ENCODE data around the gene CMTM1.

The CMTM1 gene

GRCh38 chr16:66616169-66616568 lies 49.9 kb downstream of the CMTM1 start:
- POLR2A ChIA-PET (ENCODE audit: low non-redundant PET), result no interaction called here
- no peak for DNase-seq (ENCODE audit: low spot score)
- TF ChIP-seq CTCF (conservative IDR thresholded peaks at IDR 0.05; ENCODE audit: low read depth), result no peak
- peak overlapping the region; percentile 48 for H3K27ac ChIP-seq
- CTCF ChIA-PET, result no interaction called here

GRCh38 chr16:66616592-66616991 lies 50.4 kb downstream of the CMTM1 start:
- H3K27ac ChIP-seq, result peak overlapping the region; percentile 48
- ChIA-PET CTCF (interaction anchor here (2.8 kb wide), 1 partner anchor 8 kb away, joined by 20 read pairs; no protein-coding TSS in a partner anchor), POLR2A (ENCODE audit: low non-redundant PET) (no interaction called here)
- TF ChIP-seq CTCF (conservative IDR thresholded peaks at IDR 0.05; ENCODE audit: low read depth), result no peak
- DNase-seq (ENCODE audit: low spot score), result no peak

- POLR2A ChIA-PET (ENCODE audit: low non-redundant PET), result no interaction called here
- H3K27ac ChIP-seq, result no peak overlapping the region
- no peak for DNase-seq (ENCODE audit: low spot score)
- CTCF ChIA-PET, result interaction anchor here (1.9 to 2.8 kb wide), 2 partner anchors 8 to 34 kb away, joined by 9 to 20 read pairs; no protein-coding TSS in a partner anchor
- no peak for TF ChIP-seq CTCF (conservative IDR thresholded peaks at IDR 0.05; ENCODE audit: low read depth)
Measured at GRCh38 chr16:66617010-66617434, 50.8 kb downstream of the CMTM1 start.

GRCh38 chr16:66617728-66618127 lies 51.5 kb downstream of the CMTM1 start:
- DNase-seq (ENCODE audit: low spot score), result no peak
- CTCF ChIA-PET, result interaction anchor here (0.5 to 2.8 kb wide), 4 partner anchors 9 to 40 kb away, joined by 3 to 20 read pairs (median 6); no protein-coding TSS in a partner anchor
- POLR2A ChIA-PET (ENCODE audit: low non-redundant PET), result no interaction called here
- no peak for TF ChIP-seq CTCF (conservative IDR thresholded peaks at IDR 0.05; ENCODE audit: low read depth)
- peak overlapping the region; percentile 93 for H3K27ac ChIP-seq

GRCh38 chr16:66618588-66619375 lies 52.5 kb downstream of the CMTM1 start:
- POLR2A ChIA-PET (ENCODE audit: low non-redundant PET), result interaction anchor here (0.8 kb wide), 1 partner anchor 10 kb away, joined by 3 read pairs; no protein-coding TSS in a partner anchor
- H3K27ac ChIP-seq, result peak overlapping the region; percentile 93
- TF ChIP-seq CTCF (conservative IDR thresholded peaks at IDR 0.05; ENCODE audit: low read depth), result no peak
- peak; percentile 88 for DNase-seq (ENCODE audit: low spot score)
- CTCF ChIA-PET, result interaction anchor here (0.6 to 2.8 kb wide), 3 partner anchors 10 to 824 kb away, joined by 3 to 20 read pairs (median 9); no protein-coding TSS in a partner anchor

GRCh38 chr16:66619534-66620428 lies 53.5 kb downstream of the CMTM1 start:
- CTCF ChIA-PET, result interaction anchor here (0.6 to 1.2 kb wide), 2 partner anchors 12 to 360 kb away, joined by 3 to 5 read pairs; no protein-coding TSS in a partner anchor
- peak overlapping the region; percentile 57 for H3K27ac ChIP-seq
- TF ChIP-seq CTCF (conservative IDR thresholded peaks at IDR 0.05; ENCODE audit: low read depth), result no peak
- POLR2A ChIA-PET (ENCODE audit: low non-redundant PET), result no interaction called here
- no peak for DNase-seq (ENCODE audit: low spot score)

All from RWPE1 (cell line).